ENCODE results near the gene ATM. TPM values are rescaled to one million over a fixed set of nuclear protein-coding genes. Genes with fewer than 3 reads are reported as not detected.
A peak's percentile ranks its signal among the peaks of the same experiment; 100 is the strongest.

Gene ATM
- total RNA-seq, 4 donors from 2014 or later = 28.3 to 73.1 (median 34.1) TPM

- TF ChIP-seq, protein P1, sequence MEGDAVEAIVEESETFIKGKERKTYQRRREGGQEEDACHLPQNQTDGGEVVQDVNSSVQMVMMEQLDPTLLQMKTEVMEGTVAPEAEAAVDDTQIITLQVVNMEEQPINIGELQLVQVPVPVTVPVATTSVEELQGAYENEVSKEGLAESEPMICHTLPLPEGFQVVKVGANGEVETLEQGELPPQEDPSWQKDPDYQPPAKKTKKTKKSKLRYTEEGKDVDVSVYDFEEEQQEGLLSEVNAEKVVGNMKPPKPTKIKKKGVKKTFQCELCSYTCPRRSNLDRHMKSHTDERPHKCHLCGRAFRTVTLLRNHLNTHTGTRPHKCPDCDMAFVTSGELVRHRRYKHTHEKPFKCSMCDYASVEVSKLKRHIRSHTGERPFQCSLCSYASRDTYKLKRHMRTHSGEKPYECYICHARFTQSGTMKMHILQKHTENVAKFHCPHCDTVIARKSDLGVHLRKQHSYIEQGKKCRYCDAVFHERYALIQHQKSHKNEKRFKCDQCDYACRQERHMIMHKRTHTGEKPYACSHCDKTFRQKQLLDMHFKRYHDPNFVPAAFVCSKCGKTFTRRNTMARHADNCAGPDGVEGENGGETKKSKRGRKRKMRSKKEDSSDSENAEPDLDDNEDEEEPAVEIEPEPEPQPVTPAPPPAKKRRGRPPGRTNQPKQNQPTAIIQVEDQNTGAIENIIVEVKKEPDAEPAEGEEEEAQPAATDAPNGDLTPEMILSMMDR (IDR thresholded peaks at IDR 0.05) = no peak
- TF ChIP-seq POLR2A (IDR thresholded peaks at IDR 0.05; ENCODE audit: low read depth) (no peak), POLR2AphosphoS5 (IDR thresholded peaks at IDR 0.05) (no peak), EP300 (IDR thresholded peaks at IDR 0.05) (no peak)
- 78% methylated on average over 7 of the region's 7 CpGs for WGBS
- DNase-seq (ENCODE audit: extremely low spot score) = no peak
- Histone ChIP-seq H3K4me3 (no peak overlapping the region), H3K4me1 (peaks cover 21 to 28% (median 25%) of the 10 kb centered on the region in 4 donors), H3K27me3 (no peaks in the 10 kb centered on the region), H3K27ac (replicated peaks in 1 of 4) (no peak overlapping the region), H3K9me3 (no peaks in the 10 kb centered on the region), H3K36me3 (no peaks in the 10 kb centered on the region)
- intact Hi-C loops (cut with DNase I) = no loop called here
These were observed 3.7 kb upstream of the ATM start for GRCh38 chr11:108218912-108219783.

- WGBS = 47% methylated on average over 5 of the region's 5 CpGs
- no peaks in the 10 kb centered on the region for H3K36me3 ChIP-seq
- TF ChIP-seq EP300 (IDR thresholded peaks at IDR 0.05) = no peak
- no peak for TF ChIP-seq POLR2AphosphoS5 (IDR thresholded peaks at IDR 0.05)
- TF ChIP-seq POLR2A (IDR thresholded peaks at IDR 0.05; ENCODE audit: low read depth) = no peak
- TF ChIP-seq, protein P1 (IDR thresholded peaks at IDR 0.05) = no peak
- peak overlapping the region in 2 of 4 donors; percentile 90 to 94 for H3K27ac ChIP-seq (replicated peaks in 1 of 4)
- H3K27me3 ChIP-seq = no peaks in the 10 kb centered on the region
- peak overlapping the region; percentile 68 to 82 (median 77) for H3K4me3 ChIP-seq
- DNase-seq (ENCODE audit: extremely low spot score) = no peak
- peaks cover 30 to 44% (median 42%) of the 10 kb centered on the region in 4 donors for H3K4me1 ChIP-seq
- no peaks in the 10 kb centered on the region for H3K9me3 ChIP-seq
- intact Hi-C loops (cut with DNase I) = loop anchor here (10.0 kb wide), 1 partner anchor 444 kb away; the partner anchor contains the start of gene DDX10
These were observed 2.0 kb upstream of the ATM start for GRCh38 chr11:108220721-108221336.

- H3K27me3 ChIP-seq = no peaks in the 10 kb centered on the region
- H3K27ac ChIP-seq (replicated peaks in 1 of 4) = peak overlapping the region; percentile 90 to 95 (median 94)
- DNase-seq (ENCODE audit: extremely low spot score) = no peak
- H3K4me3 ChIP-seq = peak overlapping the region; percentile 68 to 82 (median 77)
- H3K36me3 ChIP-seq = no peaks in the 10 kb centered on the region
- H3K4me1 ChIP-seq = peaks cover 30 to 44% (median 42%) of the 10 kb centered on the region in 4 donors
- intact Hi-C loops (cut with DNase I) = loop anchor here (10.0 kb wide), 1 partner anchor 443 kb away; the partner anchor contains the start of gene DDX10
- TF ChIP-seq POLR2AphosphoS5 (IDR thresholded peaks at IDR 0.05) (no peak), POLR2A (IDR thresholded peaks at IDR 0.05; ENCODE audit: low read depth) (no peak), EP300 (IDR thresholded peaks at IDR 0.05) (no peak)
- TF ChIP-seq, protein P1 (IDR thresholded peaks at IDR 0.05) = no peak
- WGBS = 2% methylated on average over 12 of the region's 12 CpGs
- H3K9me3 ChIP-seq = no peaks in the 10 kb centered on the region
These were observed 1.5 kb upstream of the ATM start for GRCh38 chr11:108221371-108221770.

DNA sequence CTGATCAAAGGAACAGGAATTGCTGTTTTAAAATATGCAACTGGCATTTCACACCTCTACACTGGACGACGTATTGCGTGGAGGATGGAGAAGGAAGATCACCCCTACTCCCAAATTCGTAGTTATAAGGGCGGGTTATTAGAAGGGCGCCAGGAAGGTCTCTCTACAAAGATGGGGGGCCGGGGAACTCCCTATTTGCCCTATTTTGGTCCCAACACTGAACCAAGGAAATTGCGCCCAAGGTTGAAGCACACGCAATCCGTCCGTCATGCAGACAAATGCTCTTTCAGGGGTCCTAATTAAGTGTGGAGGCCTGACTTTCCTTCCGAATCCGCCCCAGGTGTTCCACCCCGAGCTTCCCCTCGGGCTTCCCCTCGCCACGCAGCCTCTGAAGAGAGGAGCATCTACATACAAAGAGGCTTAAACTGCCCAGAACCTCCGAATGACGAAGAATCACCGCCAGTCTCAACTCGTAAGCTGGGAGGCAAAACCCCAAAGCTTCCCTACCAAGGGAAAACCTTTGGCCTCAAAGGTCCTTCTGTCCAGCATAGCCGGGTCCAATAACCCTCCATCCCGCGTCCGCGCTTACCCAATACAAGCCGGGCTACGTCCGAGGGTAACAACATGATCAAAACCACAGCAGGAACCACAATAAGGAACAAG is 825 bp upstream of the ATM start:
- H3K36me3 ChIP-seq = no peaks in the 10 kb centered on the region
- no peaks in the 10 kb centered on the region for H3K27me3 ChIP-seq
- WGBS = under 1% methylated on average over 21 of the region's 29 CpGs
- peak overlapping the region; percentile 90 to 95 (median 94) for H3K27ac ChIP-seq (replicated peaks in 1 of 4)
- TF ChIP-seq, protein P1 (IDR thresholded peaks at IDR 0.05) = no peak
- TF ChIP-seq POLR2AphosphoS5 (IDR thresholded peaks at IDR 0.05) (no peak), EP300 (IDR thresholded peaks at IDR 0.05) (no peak), POLR2A (IDR thresholded peaks at IDR 0.05; ENCODE audit: low read depth) (no peak)
- H3K9me3 ChIP-seq = no peaks in the 10 kb centered on the region
- DNase-seq (ENCODE audit: extremely low spot score) = no peak
- intact Hi-C loops (cut with DNase I) = loop anchor here (2.0 to 10.0 kb wide), 2 partner anchors 101 to 443 kb away; partner anchors contain the start of genes ACAT1 and DDX10
- peak overlapping the region; percentile 68 to 82 (median 77) for H3K4me3 ChIP-seq
- peaks cover 30 to 44% (median 42%) of the 10 kb centered on the region in 4 donors for H3K4me1 ChIP-seq
